H1 (cell line): ENCODE data around the gene ELMO1.

Experiments
- BCL11A ChIP-seq, 2 experiments: IDR thresholded peaks; one replicate each; pipeline ENCODE4 v1.6.1; 2011; ENCODE audit warnings: low read depth in 2 of 2, low read length in 2 of 2, mild to moderate bottlenecking in 2 of 2
- EP300 ChIP-seq, 2 experiments: IDR thresholded peaks; 1 replicate in 1 of 2; 2 replicates in 1 of 2; pipeline ENCODE4 v1.6.1; 2011 to 2012; ENCODE audit warnings: low read depth in 2 of 2, low read length in 2 of 2, mild to moderate bottlenecking in 2 of 2, borderline replicate concordance in 1 of 2, inconsistent platforms in 1 of 2, moderate library complexity in 1 of 2
- HDAC6 ChIP-seq: IDR thresholded peaks from one replicate; pipeline ENCODE4 v1.7.1; 2012; ENCODE audit warnings: low read depth, mild to moderate bottlenecking, inconsistent platforms, low read length, moderate library complexity
- POLR2AphosphoS5 ChIP-seq: IDR thresholded peaks from 2 replicates; pipeline ENCODE4 v1.6.1; 2011; ENCODE audit warnings: low read depth, low read length
- SP2 ChIP-seq: IDR thresholded peaks from 2 replicates; pipeline ENCODE4 v1.6.1; 2012; ENCODE audit warnings: mild to moderate bottlenecking, low read length, inconsistent platforms
- TAF1 ChIP-seq: IDR thresholded peaks from 2 replicates; pipeline ENCODE4 v1.6.1; 2011; ENCODE audit warnings: mild to moderate bottlenecking, low read depth, low read length
- ZNF274 ChIP-seq: IDR thresholded peaks from 2 replicates; pipeline ENCODE4 v1.7.0; 2012; ENCODE audit warnings: low read length, borderline replicate concordance; ENCODE audit errors: extremely low read depth
- TF ChIP-seq, protein P1 (sequence below), 3 experiments: IDR thresholded peaks; 1 replicate in 2 of 3; 2 replicates in 1 of 3; pipeline versions ENCODE4 v1.5.1 to v1.6.1; 2011; ENCODE audit warnings: low read length in 3 of 3, mild to moderate bottlenecking in 3 of 3, inconsistent platforms in 2 of 3, low read depth in 1 of 3, moderate library complexity in 1 of 3; ENCODE audit not compliant: insufficient read depth in 1 of 3; ENCODE audit errors: control extremely low read depth in 1 of 3

DNA sequence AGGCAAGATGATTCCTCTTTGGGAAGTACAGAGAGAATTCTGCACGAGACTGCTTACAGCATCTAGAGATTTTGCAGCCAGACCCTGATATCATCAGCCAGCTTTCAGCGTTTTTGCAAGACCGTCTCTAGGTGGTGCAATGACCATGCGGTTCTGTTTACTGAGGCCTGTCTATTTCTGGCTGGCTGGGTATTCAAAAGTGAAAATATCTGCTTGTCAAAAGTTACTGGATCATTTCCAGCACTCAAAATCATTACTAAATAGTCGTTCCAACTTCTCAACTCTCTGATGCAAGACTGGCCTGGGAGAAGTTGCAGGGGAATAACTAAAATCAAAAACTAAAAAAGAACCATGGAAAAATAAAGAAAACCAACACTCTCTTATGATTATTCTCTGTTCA is 240.1 kb downstream of the ELMO1 start:
- TF ChIP-seq, protein P1, sequence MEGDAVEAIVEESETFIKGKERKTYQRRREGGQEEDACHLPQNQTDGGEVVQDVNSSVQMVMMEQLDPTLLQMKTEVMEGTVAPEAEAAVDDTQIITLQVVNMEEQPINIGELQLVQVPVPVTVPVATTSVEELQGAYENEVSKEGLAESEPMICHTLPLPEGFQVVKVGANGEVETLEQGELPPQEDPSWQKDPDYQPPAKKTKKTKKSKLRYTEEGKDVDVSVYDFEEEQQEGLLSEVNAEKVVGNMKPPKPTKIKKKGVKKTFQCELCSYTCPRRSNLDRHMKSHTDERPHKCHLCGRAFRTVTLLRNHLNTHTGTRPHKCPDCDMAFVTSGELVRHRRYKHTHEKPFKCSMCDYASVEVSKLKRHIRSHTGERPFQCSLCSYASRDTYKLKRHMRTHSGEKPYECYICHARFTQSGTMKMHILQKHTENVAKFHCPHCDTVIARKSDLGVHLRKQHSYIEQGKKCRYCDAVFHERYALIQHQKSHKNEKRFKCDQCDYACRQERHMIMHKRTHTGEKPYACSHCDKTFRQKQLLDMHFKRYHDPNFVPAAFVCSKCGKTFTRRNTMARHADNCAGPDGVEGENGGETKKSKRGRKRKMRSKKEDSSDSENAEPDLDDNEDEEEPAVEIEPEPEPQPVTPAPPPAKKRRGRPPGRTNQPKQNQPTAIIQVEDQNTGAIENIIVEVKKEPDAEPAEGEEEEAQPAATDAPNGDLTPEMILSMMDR (IDR thresholded peaks at IDR 0.05; ENCODE audit: control extremely low read depth in 1 of 3, insufficient read depth in 1 of 3, low read depth in 1 of 3, low read length in 3 of 3), result peak; percentile 38 to 59 (median 52)
- no peak for TF ChIP-seq BCL11A (IDR thresholded peaks at IDR 0.05; ENCODE audit: low read depth in 2 of 2, low read length in 2 of 2)
- no peak for TF ChIP-seq POLR2AphosphoS5
- TF ChIP-seq EP300 (IDR thresholded peaks at IDR 0.05; ENCODE audit: borderline replicate concordance in 1 of 2, low read depth in 2 of 2, low read length in 2 of 2), result no peak
- no peak for TF ChIP-seq SP2
- no peak for TF ChIP-seq ZNF274
- TF ChIP-seq TAF1, result no peak
- TF ChIP-seq HDAC6, result no peak
